LHCN-M2 (cell line): ENCODE results near the gene PDYN. TPM values are rescaled to one million over a fixed set of nuclear protein-coding genes. Genes with fewer than 3 reads are reported as not detected.
"Not testable (repeated sequence)": the region's sequence is repeated elsewhere in the genome, so short reads cannot be mapped to it uniquely, and the experiment has no call there.

Source experiments
- DNase-seq: peaks from one replicate; pipeline ENCODE4 v3.0.0-alpha.2; 2012; ENCODE audit warnings: low read depth
- polyA plus RNA-seq: library from polyadenylated mRNA; unstranded; fragments of >200 nt; gene quantifications from one replicate; pipeline ENCODE4 v1.2.1, GENCODE V29; 2012; ENCODE audit warnings: missing spikeins
- total RNA-seq: library from RNA; depleted of rRNA; stranded (reverse); fragments of >200 nt; gene quantifications from 2 replicates; pipeline ENCODE4 v1.2.3, GENCODE V29; 2014; rRNA removed

Gene PDYN
- not detected in 2 replicates for total RNA-seq
- polyA plus RNA-seq: not detected

GRCh38 chr20:1993986-1994385 is at the start of gene PDYN:
TSS of gene PDYN (minus strand) at chr20:1994058. CDS start at chr20:1983084, 10,974 bp downstream.
- DNase-seq: no peak

- DNase-seq: peak; percentile 19
Observed at GRCh38 chr20:2042400-2042799, 48.5 kb upstream of the PDYN start.

- DNase-seq: no peak
Observed at GRCh38 chr20:2038161-2038560, 44.3 kb upstream of the PDYN start.

DNA sequence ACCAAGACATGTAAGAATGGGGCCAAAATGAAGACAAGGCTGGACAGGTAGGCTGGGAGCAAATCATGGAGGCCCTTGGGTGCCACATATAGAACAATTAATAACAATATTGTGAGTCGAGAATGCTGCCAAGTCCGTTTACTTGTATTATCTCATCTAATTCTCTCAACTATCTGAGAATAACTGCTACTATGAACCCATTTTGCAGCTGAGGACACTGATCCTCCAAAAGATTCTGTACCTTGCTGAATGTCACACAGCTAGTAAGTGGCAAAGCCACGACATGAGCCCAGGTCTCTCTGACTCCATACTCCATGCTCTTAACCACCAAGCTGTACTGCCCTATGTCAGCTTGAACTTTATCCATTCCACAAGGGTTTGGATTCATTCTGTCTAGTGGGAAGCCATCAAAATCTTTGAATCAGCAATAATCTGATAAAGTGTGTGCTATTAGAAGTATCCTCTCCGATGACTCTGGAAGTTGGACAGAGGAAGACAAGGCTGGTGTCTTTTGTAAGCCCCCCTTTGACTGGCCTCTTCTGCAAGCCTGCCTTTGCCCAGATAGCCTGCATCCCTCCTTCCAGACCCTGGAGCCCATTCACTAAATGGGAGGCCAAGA is 43.5 kb upstream of the PDYN start:
- DNase-seq: no peak

- not testable (repeated sequence) for DNase-seq
Observed at GRCh38 chr20:2036357-2036756, 42.5 kb upstream of the PDYN start.

- peak; percentile 47 for DNase-seq
Observed at GRCh38 chr20:2032168-2032567, 38.3 kb upstream of the PDYN start.

GRCh38 chr20:2026514-2026913 is 32.7 kb upstream of the PDYN start:
- no peak for DNase-seq

GRCh38 chr20:2026004-2026403 is 32.1 kb upstream of the PDYN start:
- DNase-seq: no peak

- DNase-seq: no peak
Observed at GRCh38 chr20:2023151-2023550, 29.3 kb upstream of the PDYN start.

DNA sequence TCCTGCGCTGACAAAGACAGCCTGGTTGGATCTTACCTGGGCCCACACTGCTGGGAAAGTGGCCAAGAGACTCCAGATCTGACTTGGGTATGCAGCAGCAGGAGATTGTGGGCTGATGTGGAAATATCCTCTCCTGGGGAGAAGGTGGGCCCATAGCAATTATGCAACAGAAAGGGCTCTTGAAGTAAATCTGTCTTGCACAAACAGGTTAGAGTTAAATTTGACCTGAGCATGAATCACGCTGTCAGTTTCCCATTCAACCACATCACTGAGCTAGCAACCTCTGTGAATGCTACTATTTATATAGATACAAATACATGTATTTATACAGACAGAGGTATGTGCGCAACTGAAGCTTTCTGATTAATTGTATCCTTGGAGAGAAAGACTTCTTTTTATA is 28.3 kb upstream of the PDYN start:
- no peak for DNase-seq

DNA sequence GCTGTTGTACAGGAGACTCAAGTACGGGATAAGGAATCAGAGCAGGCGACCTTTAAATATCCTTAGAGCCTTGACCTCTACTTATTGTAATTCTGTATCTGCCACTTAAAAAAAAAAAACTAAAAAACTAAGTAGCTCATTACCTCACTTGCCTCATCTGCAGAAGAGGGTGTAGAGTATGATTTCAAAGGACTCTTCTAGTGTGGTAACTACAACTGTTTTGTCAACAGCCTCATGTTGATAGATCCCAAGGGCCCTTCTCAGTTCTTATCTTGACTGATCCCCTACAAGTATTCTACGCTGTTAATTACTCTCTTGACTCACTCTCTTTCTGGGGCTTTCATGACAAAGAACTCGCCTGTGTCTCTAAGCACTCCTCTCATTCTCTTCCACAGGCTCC is 16.7 kb upstream of the PDYN start:
- no peak for DNase-seq

- DNase-seq: peak; percentile 29
Observed at GRCh38 chr20:2006452-2007361, 12.8 kb upstream of the PDYN start.

DNA sequence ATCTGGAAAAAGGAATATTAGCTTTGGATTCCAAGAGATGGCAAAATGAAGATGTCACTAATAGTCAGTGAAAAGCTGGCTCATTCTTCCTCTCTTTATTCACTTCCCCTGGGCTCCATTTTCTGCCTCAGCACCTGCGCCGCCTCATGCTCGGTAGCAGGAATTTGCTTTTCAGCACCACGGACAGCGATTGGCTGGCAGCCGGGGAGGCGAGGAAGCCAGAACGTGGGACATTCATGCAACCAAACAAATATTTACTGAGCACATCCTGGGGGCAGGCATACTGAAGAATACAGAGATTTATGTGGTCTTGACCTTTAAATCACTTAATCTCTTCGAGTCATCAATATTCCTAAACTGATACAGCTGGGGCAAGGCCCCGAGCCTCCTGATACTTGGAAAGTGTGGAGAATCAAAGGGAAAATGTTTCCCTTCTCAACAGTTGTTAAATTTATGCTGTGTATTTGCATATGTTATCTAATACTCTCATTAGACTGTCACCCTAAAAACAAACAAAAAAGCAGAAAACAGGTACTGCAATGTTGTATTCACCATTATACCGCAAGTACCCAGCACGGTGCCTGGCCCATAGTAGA is 12.1 kb upstream of the PDYN start:
- peak; percentile 54 for DNase-seq

DNA sequence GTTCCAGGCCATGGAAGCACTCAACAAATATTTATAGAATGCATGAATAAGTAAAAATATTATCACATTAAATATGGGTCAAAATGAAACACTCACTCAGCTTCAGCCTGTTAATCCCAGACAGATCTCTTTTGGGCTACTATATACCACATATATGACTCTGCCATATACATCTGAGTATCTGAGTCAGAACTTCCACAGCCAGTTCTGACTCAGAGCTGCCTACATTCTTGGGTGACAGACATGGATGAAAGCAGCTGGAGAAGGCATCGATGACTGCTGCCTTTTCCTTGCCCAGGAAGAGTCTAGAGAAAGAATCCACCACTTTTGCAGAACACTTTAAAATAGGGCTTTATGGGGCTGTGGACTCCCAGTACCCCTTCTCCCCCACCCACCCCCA is 11.5 kb upstream of the PDYN start:
- peak; percentile 5 for DNase-seq

- no peak for DNase-seq
Observed at GRCh38 chr20:2004171-2004570, 10.3 kb upstream of the PDYN start.

- DNase-seq: no peak
Observed at GRCh38 chr20:2002365-2002764, 8.5 kb upstream of the PDYN start.

DNA sequence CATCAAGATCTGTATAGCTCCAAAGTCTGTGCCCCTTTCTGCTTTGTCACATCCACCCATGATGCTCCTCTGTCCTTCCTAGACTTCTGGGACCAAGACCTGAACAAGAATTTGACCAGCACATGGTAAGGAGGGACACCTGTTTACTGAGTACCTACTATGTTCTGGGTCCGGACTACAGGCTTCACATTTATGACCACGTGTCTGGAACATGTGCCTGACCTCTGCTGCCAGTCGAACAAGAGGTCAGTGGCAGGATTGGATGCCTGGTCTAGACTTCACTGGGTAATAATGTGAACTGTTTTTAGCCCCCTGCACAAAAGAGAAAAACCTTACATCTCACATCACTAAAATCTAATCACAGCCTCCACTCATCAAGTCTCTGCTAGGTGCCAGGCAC is 7.3 kb upstream of the PDYN start:
- no peak for DNase-seq

DNA sequence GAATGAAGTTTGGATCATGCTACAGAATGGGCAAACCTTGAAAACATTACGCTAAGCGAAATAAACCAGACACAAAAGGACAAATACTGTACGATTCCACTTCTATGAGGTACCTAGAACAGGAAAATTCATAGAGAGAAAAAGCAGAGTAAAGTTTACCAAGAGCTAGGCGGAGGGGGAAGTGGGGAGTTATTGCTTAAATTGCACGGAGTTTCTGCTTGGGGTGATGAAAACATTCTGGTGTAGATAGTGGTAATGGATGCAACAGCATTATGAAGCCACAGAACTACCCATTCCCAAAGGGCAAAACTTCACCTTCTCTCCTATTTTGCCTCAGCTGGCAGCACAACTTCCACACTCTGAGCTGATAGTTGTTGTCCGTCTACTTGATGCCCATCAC is 6.4 kb upstream of the PDYN start:
- no peak for DNase-seq

DNA sequence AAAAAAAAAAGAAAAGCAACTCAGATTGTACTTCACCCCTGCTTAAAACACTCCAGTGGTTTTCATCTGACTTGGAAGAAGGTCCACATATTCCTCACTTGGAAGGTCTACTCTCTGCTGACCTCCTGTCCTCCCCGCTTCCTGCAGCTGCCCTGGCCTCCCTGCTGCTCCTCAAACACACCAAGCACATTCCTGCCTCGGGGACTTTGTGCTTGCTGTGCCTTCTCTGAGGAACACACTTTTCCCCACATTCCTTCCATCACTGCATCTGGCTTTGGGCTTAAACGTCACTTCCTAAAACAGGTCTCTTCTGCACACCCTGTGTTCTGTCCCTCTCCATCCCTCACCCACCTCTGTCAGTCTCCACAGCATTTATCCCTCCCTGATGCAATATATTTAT is 4.9 kb upstream of the PDYN start:
- no peak for DNase-seq

DNA sequence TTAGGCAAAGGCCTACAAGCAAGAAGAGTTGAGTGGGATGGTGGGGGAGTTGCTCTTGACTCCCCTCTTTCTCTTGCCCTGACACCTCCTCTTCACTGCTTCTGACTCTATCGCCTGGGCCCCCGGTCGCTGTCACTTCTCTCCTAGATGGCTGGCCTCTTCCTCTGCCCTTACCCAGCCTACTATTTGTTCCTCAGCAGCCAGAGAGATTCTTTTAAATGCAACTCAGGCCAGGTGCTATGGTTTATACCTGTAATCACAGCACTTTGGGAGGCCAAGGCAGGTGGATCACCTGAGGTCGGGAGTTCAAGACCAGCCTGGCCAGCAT is 4.3 kb upstream of the PDYN start:
- no peak for DNase-seq

- no peak for DNase-seq
Observed at GRCh38 chr20:1997483-1998192, 3.8 kb upstream of the PDYN start.
